Ramos (cell line): ENCODE results near the gene PRPF6.

Experiments
- in situ Hi-C: fragments of 300-500 bp; cut with MboI; formaldehyde crosslinking; loops from one replicate; pipeline ENCODE4 v1.14.3; 2022; ENCODE audit warnings: low sequenced_read_pairs; ENCODE audit not compliant: unreplicated experiment

PRPF6 gene

DNA sequence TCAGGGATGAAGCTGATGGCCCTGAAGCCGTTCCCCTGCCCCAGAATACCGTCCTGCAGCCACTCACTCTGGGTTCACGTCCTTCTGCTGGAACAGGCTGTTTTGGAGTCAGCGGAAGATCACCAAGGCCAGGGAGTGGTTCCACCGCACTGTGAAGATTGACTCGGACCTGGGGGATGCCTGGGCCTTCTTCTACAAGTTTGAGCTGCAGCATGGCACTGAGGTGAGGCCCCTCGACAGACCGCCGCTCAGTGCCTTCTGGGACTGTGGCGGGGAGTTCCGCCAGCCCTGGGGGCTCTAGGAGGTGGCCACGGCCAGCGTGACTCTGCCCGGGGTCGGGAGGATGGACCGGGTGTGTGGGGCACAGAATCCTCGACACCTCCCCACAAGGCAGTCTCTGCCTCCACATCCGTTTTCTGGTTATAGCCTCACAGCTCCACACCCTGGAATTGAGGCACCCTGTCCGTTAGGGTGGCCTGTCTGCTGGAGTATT, 50.9 kb downstream of the PRPF6 start:
- in situ Hi-C loops: no loop called here

DNA sequence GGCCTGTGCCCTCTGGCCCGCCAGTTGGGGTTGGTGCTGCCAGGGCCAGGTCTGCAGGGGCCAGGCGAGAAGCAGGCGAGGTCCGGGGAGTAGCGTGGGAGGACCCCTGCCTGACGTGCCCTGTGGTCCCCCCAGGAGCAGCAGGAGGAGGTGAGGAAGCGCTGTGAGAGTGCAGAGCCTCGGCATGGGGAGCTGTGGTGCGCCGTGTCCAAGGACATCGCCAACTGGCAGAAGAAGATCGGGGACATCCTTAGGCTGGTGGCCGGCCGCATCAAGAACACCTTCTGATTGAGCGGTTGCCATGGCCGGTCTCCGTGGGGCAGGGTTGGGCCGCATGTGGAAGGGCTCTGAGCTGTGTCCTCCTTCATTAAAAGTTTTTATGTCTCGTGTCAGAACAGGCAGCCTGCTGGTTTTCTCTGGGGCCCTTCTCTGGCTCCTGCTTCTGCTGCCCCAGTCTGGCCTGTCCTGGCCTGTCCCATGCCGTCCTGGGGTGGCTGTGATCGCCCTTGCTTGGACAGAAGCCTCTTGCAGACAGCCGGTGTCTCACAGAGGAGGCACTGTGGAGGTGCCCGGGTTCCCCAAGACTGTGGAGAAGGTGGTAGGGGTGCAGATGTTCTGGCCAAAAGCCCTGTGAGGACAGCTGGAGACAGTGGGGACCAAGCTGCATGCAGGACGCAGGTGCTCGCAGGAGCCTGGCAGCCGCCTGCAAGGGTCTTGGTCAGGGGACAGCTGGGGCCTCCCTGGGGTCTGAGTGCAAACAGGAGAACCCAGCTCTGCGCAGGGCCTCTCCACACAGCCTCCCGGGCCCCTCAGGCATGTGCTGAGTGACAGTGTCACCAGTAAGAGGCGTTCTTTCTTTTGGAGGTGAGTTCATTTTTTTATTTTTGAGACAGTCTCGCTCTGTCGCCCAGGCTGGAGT, 52.0 kb downstream of the PRPF6 start:
- in situ Hi-C loops: no loop called here

DNA sequence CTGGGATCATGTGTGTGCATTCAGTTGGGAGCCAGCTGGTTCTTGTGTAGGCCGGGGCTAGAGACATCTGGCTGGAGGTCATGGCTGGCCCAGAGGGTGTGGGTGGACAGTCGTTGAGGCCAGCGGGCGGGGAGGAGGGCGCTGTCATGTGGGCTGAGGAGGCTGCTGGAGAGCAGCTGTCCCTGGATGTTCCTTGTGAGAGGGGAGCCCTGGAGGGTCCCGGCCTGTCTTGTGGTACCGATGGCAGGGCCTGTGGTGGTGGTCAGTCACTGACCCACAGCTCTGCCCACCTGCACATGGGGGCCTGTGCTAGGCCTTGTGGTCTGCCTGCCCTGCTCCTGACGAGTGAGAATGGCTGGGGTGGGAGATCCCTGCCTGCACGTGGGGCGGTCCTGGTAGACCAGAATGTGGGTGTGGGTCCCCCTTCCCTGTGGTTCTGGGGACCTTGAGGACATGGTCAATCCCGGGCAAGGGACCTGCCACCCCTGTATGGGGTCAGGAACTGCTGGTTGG, 53.1 kb downstream of the PRPF6 start:
- in situ Hi-C loops: no loop called here

DNA sequence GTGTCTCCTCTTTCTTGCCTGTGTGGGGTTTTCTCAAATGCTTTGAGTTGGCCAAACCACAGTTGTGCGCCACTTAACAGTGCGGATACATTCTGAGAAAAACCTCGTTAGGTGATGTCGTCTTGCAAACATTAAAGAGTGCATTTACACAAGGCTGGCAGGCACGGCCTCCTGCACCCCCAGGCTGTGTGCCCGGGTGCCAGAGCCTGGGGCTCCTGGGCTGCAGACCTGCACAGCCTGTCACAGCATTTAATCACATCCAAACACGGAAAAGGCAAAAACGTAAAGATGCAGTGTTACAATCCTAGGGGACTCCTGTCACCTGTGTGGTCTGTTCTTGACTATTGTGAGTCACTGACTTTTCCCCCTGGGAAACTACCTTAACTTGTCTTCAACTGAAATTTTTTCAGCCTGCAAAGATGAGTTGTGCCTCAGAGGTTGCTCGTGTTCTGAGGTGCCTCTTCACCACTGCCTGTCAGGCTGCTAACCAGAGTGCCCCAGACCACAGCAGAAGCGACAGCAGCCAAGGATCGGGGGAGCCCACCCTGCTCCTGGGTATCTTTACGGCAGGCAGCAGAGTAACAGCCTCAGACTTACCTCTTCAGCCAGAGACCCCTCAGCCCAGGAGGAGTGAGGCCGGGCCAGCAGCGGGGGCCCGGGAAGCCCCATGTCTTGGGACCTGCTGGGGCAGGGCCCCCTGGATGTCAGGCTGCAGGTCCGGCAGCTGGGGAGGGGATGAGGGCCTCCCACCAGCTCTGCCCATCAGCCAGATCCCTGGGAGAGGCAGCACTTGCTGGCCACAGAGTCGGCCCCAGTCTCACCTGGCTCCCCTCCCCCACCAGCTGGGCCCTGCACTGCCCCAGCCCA, 54.4 kb downstream of the PRPF6 start:
- in situ Hi-C loops: no loop called here

DNA sequence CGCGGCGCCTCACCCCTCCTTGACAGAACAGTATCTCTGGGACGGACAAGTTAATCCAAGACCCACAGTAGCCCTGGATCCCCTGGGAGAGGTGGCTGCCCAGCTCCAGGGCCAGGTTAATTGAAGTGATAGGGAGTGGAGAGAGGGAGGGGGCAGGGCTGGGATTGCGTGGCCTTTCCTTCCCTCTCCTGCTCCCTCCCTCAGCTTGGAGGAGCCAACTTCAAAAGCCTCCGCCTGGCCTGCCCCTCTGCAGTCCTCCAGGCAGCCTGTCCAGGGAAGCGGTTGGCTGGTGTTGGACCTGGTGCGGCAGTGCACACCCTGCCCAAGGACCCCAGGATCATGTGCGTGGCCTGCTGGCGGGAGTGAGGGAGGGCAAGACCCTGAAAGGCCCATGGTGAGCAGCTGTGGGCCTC, 55.0 kb downstream of the PRPF6 start, which contains the start of gene C20orf204:
C20orf204 (plus strand) TSS at position 250 of the 413 bp plus-strand sequence; CDS start at position 392, 142 bp downstream.
- in situ Hi-C loops: no loop called here

DNA sequence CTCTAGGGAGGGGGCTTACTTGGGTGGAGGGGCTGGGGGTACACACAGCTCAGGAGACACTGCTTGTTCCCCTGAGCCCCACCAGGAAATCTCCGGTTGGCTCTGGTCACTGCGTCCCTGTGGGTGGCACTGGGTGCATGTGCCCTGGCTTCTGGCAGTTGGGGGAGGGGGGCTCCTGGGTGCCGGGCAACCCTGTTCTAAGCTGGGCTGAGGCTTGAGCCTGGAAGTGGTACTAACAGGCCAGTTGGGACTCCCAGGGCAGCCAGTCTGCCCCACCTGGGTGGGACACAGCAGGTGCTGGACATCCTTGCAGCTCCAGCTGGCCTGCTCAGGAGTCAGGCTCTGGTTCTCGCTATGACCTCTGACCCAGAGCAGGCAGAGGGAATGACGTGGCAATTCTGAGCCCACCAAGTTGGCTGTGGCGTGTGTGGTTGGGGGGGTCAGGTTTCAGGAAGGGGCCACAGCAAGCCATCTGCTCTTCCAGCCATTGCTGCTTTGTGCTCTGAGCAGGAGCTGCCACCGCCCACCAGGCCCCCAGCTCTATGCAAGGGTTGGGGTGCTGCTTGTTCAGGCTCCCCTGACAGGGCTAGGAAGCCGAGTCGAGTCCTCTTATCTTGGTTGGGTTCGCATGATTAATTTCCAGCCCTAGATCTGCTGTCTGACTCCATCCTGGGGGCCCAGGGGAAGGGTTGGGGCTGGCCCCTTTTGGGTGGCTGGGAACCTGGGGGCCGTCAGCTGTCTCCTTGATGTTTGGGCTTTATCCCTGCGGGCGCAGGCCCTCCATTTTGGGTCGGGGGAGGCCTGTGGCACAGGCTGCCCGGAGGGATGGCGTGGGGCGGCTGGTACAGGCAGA, 55.6 kb downstream of the PRPF6 start:
- in situ Hi-C loops: no loop called here

DNA sequence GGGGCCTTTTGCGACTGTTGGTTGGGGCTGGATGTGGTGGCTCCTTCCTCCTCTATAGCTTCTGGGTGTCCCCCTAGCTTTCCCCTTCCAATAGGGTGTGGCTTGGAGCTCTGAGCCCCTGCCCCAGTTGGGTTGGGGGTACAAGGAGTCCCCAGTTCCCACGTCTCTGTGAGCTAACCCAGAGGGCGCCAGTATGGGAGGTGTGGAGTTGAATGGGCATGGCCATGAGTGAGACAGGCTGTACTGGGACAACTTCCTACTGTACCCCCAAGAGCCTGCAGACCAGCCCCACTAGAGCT, 56.2 kb downstream of the PRPF6 start:
- in situ Hi-C loops: no loop called here

DNA sequence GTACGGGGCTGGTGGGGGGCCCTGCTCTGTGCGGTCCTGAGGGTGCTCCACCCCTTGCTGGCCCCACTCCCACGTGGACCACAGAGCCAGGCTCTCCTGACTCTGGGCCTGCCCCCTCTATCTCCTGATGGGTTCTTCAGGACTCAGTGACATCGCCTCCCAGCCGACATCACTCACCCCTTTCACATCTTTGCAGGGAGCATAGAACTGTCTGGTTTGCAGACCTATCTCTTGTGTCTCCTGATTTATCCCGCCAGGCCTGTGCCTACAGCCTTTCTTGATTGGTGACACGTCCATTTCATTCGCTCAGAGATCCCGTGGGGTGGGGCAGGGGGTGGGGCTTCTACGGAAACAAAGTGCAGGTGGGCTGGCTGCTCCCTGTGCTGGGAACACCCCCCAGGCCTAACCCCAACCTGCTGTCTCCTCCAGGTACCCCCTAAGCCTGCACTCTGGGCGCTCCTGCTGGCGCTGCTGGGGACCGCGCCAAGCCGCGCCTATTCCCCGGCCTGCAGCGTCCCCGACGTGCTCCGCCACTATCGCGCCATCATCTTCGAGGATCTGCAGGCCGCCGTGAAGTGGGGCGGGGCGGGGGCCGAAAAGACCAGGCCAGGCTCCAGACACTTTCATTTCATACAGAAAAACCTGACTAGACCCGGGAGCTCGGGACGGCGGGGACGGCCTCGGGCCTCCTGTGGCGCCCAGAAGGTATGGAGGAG, 56.7 kb downstream of the PRPF6 start:
- in situ Hi-C loops: no loop called here

DNA sequence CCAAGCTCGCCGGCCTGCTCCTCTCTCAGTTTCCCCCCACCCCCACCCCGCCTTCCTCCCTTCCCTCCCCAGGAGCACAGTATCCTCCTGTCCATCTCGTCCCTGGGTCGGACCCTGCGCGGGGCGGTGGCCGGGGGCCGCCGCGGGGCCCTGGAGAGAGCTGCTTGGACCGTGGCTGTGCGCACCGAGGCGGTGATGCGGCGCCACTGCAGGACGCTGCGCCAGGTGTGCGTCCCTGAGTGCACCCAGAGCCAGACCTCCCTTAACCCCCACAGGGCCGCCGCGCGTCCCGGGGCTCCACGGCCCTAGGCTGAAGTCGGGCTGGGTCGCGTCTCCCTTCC, 57.3 kb downstream of the PRPF6 start:
- in situ Hi-C loops: no loop called here

DNA sequence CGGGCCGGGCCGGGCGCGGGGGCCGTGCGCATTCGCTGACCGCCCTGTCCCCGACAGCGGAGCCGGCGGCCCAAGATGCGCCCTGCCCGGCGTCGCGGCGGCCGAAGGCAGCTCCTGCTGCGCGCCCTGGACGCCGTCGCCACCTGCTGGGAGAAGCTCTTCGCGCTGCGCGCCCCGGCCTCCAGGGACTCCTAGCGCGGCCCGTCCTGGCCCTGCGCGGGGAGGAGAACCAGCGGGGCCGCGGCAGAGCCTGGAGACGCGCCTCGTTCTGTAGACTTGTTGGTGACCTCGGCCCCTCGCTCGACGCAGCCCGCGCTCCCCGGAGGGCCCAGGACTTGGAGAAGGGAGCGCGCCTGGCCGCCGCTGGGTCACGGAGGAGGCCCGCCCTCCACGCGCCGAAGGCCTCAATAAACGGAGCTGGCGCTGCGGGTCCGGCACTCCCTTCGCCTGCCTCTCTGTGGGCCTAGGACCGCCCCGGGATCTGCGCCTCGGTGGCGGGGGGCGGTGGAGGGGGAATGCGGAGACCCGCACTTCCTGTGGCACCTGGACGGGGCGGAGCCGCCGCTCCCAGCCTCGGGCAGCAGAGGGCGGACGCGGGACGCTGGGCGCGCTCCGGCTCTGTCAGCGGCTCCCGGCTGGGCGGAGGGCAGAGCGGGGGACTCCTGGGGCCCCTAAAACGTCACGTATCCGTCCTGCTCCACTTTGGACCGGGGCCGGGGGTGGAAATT, 57.8 kb downstream of the PRPF6 start:
- in situ Hi-C loops: no loop called here

DNA sequence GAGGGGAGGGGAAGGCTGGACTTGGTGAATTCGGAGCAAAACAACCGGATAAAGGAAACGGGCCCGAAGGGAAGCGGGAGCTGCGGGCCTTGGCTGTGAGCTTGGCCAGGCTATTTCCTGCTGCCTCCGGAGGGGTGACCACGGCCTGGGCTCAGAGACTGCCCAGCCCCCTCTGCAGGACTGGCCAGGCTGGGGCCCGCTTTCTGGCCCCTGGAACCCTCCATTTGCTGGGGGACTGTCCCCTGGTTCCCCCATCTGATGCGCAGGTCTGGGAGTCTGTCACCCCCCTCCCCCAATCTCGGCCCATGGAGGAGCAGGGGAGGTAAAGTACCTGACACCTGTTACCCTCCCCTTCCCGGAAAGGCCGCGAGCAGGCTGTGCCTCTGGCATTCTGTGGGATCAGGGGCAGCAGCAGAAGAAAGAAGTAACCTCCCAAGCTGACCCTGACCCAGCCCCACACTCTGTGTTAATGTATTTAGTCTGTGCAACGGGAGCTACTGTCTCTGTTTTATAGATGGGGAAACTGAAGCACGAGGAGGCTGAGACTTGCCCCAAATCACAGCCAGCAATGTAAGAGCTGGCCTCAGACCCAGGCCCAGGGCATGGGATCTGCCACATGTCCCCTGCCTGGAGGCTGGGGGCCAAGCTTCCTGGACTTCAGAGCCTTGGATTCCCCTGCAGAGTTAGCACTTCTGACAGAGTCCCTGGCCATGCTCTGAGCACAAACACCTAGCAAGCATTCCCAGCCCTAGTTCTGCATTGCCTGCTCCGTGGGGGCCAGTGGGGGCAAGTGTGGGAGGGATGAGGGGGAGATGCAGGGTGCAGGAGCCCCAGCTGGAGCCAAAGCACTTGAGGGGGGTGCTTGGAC, 58.6 kb downstream of the PRPF6 start:
- in situ Hi-C loops: loop anchor here (10.0 kb wide), 1 partner anchor 85 kb away; no protein-coding TSS in a partner anchor

DNA sequence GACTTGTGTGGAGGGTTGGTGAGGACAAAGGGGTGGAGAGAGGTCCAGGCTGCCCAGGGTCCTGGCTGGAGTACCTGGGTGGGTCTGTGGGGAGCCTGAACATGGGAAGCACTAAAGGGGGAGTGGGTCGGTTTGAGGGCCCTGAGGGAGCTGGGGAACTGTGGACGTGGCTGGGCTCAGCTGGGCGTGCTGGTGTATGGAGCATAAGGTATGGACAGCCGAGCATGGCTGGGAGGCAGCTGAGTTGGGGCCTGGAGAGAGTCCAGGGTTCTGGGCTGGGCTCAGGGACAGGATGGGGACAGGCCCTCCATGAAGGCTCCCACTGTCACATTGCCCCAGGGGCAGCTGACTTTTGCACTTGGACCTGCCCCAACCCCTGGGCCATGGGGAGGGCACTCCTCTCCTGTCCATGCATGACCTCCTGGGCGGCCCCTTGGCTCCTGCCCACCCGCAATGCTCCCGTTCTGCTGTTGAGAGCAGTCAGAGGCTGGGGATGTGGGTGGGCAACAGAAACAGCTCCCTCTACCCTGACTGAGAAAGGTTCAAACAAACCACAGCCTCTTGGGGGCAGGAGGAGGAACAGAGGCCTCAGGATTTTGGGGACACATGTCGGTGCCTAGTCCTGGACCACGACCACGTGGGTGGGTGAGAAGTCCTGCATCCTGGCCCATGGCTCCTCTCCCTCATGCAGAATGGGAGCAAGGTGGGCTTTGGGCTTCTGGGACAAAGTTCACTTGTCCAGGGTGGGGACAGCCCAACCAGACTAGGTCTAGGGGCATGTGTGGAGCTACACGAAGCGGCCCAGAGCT, 59.5 kb downstream of the PRPF6 start:
- in situ Hi-C loops: loop anchor here (10.0 kb wide), 1 partner anchor 84 kb away; no protein-coding TSS in a partner anchor

DNA sequence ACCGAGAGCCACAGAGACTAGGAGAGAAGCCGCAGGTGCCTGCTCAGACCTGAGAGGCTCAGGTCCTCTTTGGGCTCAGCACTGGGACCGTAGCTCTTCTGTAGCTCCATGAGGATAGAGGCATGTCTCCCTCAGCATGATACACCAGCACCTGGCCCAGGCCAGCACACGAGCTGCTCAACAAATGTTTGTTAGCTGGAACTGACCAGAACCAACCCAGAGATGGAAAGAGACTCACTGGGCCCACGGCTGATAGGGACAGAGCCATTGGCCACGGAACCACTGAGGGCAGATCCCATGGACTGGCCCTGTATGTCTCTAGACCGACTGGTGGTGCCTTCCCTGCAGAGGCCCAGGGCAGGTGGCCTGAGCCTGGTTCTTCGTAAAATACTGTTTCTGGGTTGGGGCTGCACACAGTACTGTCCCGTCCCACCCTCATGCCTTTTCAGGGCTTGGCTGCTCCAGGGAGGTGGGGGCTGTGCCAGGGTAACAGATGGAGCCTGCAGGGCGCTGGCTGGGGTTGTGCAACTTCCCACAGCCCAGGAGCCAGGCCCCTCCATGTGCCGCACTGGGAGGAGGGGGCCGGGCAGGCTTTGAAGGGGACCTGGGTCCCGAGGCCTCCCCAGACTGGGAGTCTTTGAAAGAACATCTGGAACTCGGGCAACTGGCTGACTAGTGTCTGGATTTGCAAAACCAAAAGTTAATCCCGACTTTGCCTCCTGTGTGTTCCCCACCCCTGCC, 60.3 kb downstream of the PRPF6 start:
- in situ Hi-C loops: loop anchor here (10.0 kb wide), 1 partner anchor 84 kb away; no protein-coding TSS in a partner anchor

DNA sequence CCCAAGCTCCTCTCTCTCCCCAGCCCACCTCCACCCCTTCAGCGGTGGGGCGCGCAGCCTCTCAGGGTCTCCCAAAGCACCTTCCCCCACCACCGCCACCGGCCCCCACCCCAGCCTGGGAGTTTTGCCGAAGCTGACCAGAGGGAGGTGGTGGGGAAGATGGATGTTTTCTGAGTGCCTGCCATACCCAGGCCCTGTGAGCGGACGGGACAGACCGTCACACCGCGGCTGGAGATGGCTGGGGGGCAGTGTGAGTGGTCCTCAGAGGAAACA, 60.8 kb downstream of the PRPF6 start:
- in situ Hi-C loops: loop anchor here (10.0 kb wide), 1 partner anchor 83 kb away; no protein-coding TSS in a partner anchor

DNA sequence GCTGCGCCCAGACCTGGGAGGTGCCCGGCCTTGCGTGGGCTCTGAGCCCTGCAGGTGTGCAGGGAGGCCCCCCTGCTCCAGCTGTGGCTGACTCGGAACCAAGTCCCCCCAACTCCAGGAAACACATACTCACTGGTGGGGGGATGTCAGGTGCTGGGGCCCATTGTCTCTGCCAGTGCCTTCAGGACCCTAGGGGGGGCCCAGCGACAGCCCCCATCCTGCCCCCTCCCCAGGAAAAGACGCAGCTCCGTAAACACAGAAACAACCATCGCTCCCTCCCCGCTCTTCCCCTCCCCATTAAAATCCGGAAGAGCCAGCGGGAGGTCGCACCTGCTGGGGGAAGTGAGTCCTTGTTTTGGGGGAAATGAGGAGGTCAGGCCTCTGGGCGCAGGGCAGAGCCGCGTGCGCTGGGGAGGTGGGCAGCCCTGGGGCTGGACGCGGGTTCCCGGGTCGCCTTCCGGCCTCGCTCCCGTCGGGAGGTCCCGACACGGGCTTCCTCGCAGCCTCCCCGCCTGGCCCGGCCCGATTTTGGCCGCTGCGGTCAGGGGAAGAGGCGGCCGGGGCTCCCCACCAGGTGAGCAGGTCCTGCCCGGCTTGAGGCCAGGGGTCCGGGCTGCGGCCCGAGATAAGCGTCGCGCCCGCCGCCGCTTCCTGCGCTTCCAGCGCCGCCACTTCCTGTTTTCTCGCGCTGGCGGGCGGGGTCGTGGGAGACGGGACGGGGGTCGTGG, 61.3 kb downstream of the PRPF6 start:
- in situ Hi-C loops: loop anchor here (10.0 kb wide), 1 partner anchor 83 kb away; no protein-coding TSS in a partner anchor

DNA sequence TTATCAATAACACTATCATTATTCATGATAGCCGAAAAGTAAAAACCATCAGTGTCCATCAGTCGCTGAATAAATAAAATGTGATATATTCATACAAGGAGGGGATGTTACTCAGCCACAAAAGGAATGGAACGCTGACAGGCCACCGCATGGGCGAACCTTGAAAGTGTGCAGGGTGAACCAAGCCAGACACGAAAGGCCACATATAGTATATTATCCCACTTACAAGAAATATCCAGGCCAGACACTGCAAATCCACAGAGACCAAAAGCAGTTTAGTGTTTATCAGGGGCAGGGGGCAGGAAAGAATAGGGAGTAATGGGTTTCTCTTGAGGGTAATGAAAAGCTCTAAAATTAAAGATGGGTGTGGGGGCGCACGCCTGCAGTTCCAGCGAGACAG, 62.8 kb downstream of the PRPF6 start:
- in situ Hi-C loops: loop anchor here (10.0 kb wide), 1 partner anchor 81 kb away; no protein-coding TSS in a partner anchor
